HepG2 (cell line): ENCODE measurements around the gene NSMF. TPM values are rescaled to one million over a fixed set of nuclear protein-coding genes. Genes with fewer than 3 reads are reported as not detected.

ENCODE experiments used
- CREB1 ChIP-seq, 2 experiments: fragments of 450-650 bp in 1 of 2; IDR thresholded peaks; 2 replicates each; pipeline ENCODE4 v1.6.1; 2016 to 2017; ENCODE audit warnings: control low read depth in 1 of 2, mild to moderate bottlenecking in 1 of 2, missing compliant biosample characterization in 1 of 2, missing genetic modification characterization in 1 of 2
- FOXK2 ChIP-seq: fragments of 450-650 bp; IDR thresholded peaks from 2 replicates; pipeline ENCODE4 v1.6.1; 2016
- HNRNPUL1 ChIP-seq: fragments of 200-400 bp; formaldehyde crosslinking; IDR thresholded peaks from 2 replicates; pipeline ENCODE4 v1.6.1; 2017; ENCODE audit warnings: low read depth, mild to moderate bottlenecking, low read length, moderate library complexity
- HOXA7 ChIP-seq: sonication (generic); formaldehyde crosslinking; IDR thresholded peaks from 2 replicates; pipeline ENCODE4 v1.8.1; 2022; ENCODE audit warnings: mild to moderate bottlenecking, missing genetic modification reagents, moderate library complexity
- MED13 ChIP-seq: sonication (generic); formaldehyde crosslinking; IDR thresholded peaks from 2 replicates; pipeline ENCODE4 v1.5.0; 2020; ENCODE audit warnings: missing genetic modification reagents
- PHB2 ChIP-seq: fragments of 450-650 bp; IDR thresholded peaks from 2 replicates; pipeline ENCODE4 v1.6.1; 2018; ENCODE audit not compliant: partially characterized antibody
- PLRG1 ChIP-seq: fragments of 450-650 bp; conservative IDR thresholded peaks from 2 replicates; pipeline ENCODE4 v1.6.1; 2016
- RAD51 ChIP-seq: fragments of 450-650 bp; IDR thresholded peaks from 2 replicates; pipeline ENCODE4 v1.6.1; 2016; ENCODE audit warnings: borderline replicate concordance
- TGIF2 ChIP-seq: IDR thresholded peaks from 2 replicates; pipeline ENCODE4 v1.6.1; 2016; ENCODE audit warnings: control low read depth, missing compliant biosample characterization
- TRIM24 ChIP-seq: sonication (generic); formaldehyde crosslinking; IDR thresholded peaks from 2 replicates; pipeline ENCODE4 v1.8.0; 2022; ENCODE audit warnings: mild to moderate bottlenecking, missing genetic modification reagents
- YY1 ChIP-seq: IDR thresholded peaks from 2 replicates; pipeline ENCODE4 v1.6.1; 2011; ENCODE audit warnings: low read length, low read depth, moderate library complexity, mild to moderate bottlenecking; ENCODE audit not compliant: insufficient read depth, insufficient replicate concordance
- ZBTB8A ChIP-seq: sonication (generic); formaldehyde crosslinking; IDR thresholded peaks from 2 replicates; pipeline ENCODE4 v1.4.0; 2020; ENCODE audit warnings: mild to moderate bottlenecking, low read depth, missing genetic modification reagents, borderline replicate concordance
- ZNF256 ChIP-seq: sonication (generic); formaldehyde crosslinking; conservative IDR thresholded peaks from 2 replicates; pipeline ENCODE4 v1.4.0; 2020; ENCODE audit warnings: missing genetic modification reagents
- ZNF329 ChIP-seq: sonication (generic); formaldehyde crosslinking; IDR thresholded peaks from 2 replicates; pipeline ENCODE4 v1.9.0; 2021; ENCODE audit warnings: low read depth, mild to moderate bottlenecking, missing genetic modification reagents
- ZNF335 ChIP-seq: sonication (generic); formaldehyde crosslinking; IDR thresholded peaks from 2 replicates; pipeline ENCODE4 v1.4.0; 2020; ENCODE audit warnings: missing genetic modification reagents
- ZNF557 ChIP-seq: sonication (generic); formaldehyde crosslinking; IDR thresholded peaks from 2 replicates; pipeline ENCODE4 v1.4.0; 2020; ENCODE audit warnings: missing genetic modification reagents
- polyA plus RNA-seq, 8 experiments: library from polyadenylated mRNA; depleted of rRNA in 3 of 8; stranded (reverse) in 7 of 8; unstranded in 1 of 8; fragments of >200 nt; fragmentation: Illumina TruSeq in 4 of 8; extraction: Trizol in 4 of 8; gene quantifications; 2 replicates each; pipeline versions ENCODE4 v1.2.1 to v1.2.3, GENCODE V29; 2011 to 2016; ENCODE audit warnings: low read depth in 4 of 8, missing spikeins in 1 of 8, mixed read lengths in 1 of 8; ENCODE audit not compliant: insufficient read depth in 1 of 8
- total RNA-seq, 5 experiments: library from RNA; depleted of rRNA; stranded (reverse); fragments of >200 nt; fragmentation: Illumina TruSeq; extraction: Trizol; gene quantifications; 2 replicates each; pipeline ENCODE4 v1.2.3, GENCODE V29; 2016; ENCODE audit warnings: low read depth in 1 of 5
- TF ChIP-seq, protein P1 (sequence below): sonication (generic); formaldehyde crosslinking; IDR thresholded peaks from 2 replicates; pipeline ENCODE4 v1.5.0; 2020; ENCODE audit warnings: mild to moderate bottlenecking, missing genetic modification reagents, borderline replicate concordance
- TF ChIP-seq, protein P2 (sequence below): IDR thresholded peaks from 2 replicates; pipeline ENCODE4 v1.6.1; 2016; ENCODE audit warnings: low read depth, borderline replicate concordance
- TF ChIP-seq, protein P3 (sequence below): sonication (generic); formaldehyde crosslinking; IDR thresholded peaks from 2 replicates; pipeline ENCODE4; 2020; ENCODE audit warnings: missing genetic modification reagents, mild to moderate bottlenecking, borderline replicate concordance

Gene NSMF
- total and polyA plus RNA-seq, 2 of the 13 experiments (the other 11 are each of a cell fraction or from before 2014, with no cell fraction given) = 44.3 to 183 TPM

DNA sequence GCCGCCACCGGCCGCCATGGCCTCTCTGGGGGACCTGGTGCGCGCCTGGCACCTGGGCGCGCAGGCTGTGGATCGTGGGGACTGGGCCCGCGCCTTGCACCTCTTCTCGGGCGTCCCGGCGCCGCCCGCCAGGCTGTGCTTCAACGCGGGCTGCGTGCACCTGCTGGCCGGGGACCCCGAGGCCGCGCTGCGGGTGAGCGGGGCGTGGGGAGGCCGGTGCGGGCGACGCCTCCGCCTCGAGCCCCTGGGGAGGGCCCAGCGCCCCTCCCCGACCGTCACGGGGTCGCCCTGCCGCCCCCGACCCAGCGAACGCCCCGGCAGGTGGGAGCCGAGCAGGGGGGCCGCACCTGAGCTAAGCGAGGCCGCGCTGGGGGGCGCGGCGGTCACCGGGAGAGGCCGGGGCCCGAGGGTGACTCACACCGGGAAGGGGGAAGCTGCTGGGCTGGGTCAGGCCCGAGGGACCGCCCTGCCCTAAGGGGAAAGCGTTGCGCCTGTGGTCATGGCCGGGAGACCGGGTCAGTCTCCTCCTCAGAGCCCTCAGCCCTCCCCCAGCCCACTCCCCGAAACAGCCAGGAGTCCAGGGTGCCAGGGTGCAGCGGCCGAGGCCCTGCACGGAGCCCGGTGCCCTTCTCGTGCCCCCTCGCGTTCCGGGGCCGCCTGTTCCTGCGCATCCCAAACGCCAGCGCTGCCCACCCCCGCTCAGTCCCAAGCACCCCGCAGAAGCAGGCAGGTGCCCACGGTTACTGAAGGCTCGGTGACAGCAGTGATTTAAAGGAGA is 35.4 kb downstream of the NSMF start (continued):
- TF ChIP-seq, protein P1, sequence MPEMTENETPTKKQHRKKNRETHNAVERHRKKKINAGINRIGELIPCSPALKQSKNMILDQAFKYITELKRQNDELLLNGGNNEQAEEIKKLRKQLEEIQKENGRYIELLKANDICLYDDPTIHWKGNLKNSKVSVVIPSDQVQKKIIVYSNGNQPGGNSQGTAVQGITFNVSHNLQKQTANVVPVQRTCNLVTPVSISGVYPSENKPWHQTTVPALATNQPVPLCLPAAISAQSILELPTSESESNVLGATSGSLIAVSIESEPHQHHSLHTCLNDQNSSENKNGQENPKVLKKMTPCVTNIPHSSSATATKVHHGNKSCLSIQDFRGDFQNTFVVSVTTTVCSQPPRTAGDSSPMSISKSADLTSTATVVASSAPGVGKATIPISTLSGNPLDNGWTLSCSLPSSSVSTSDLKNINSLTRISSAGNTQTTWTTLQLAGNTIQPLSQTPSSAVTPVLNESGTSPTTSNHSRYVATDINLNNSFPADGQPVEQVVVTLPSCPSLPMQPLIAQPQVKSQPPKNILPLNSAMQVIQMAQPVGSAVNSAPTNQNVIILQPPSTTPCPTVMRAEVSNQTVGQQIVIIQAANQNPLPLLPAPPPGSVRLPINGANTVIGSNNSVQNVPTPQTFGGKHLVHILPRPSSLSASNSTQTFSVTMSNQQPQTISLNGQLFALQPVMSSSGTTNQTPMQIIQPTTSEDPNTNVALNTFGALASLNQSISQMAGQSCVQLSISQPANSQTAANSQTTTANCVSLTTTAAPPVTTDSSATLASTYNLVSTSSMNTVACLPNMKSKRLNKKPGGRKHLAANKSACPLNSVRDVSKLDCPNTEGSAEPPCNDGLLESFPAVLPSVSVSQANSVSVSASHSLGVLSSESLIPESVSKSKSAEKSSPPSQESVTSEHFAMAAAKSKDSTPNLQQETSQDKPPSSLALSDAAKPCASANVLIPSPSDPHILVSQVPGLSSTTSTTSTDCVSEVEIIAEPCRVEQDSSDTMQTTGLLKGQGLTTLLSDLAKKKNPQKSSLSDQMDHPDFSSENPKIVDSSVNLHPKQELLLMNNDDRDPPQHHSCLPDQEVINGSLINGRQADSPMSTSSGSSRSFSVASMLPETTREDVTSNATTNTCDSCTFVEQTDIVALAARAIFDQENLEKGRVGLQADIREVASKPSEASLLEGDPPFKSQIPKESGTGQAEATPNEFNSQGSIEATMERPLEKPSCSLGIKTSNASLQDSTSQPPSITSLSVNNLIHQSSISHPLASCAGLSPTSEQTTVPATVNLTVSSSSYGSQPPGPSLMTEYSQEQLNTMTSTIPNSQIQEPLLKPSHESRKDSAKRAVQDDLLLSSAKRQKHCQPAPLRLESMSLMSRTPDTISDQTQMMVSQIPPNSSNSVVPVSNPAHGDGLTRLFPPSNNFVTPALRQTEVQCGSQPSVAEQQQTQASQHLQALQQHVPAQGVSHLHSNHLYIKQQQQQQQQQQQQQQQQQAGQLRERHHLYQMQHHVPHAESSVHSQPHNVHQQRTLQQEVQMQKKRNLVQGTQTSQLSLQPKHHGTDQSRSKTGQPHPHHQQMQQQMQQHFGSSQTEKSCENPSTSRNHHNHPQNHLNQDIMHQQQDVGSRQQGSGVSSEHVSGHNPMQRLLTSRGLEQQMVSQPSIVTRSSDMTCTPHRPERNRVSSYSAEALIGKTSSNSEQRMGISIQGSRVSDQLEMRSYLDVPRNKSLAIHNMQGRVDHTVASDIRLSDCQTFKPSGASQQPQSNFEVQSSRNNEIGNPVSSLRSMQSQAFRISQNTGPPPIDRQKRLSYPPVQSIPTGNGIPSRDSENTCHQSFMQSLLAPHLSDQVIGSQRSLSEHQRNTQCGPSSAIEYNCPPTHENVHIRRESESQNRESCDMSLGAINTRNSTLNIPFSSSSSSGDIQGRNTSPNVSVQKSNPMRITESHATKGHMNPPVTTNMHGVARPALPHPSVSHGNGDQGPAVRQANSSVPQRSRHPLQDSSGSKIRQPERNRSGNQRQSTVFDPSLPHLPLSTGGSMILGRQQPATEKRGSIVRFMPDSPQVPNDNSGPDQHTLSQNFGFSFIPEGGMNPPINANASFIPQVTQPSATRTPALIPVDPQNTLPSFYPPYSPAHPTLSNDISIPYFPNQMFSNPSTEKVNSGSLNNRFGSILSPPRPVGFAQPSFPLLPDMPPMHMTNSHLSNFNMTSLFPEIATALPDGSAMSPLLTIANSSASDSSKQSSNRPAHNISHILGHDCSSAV (CRISPR knock-in tag) = no peak
- TF ChIP-seq MED13 (no peak; the same call in 1 of the 2 replicates), ZNF335 (CRISPR knock-in tag) (no peak), PHB2 (no peak), ZNF329 (CRISPR knock-in tag) (no peak), CREB1 (IDR thresholded peaks at IDR 0.05) (no peak), CREB1 (CRISPR knock-in tag; IDR thresholded peaks at IDR 0.05) (no peak), TGIF2 (CRISPR knock-in tag) (no peak), RAD51 (no peak), FOXK2 (no peak), TRIM24 (CRISPR knock-in tag) (no peak), ZNF557 (no peak), HNRNPUL1 (no peak), YY1 (no peak), ZNF256 (CRISPR knock-in tag) (no peak; the same call in 1 of the 2 replicates), PLRG1 (no peak), HOXA7 (CRISPR knock-in tag) (no peak), ZBTB8A (no peak)
- TF ChIP-seq, protein P2, sequence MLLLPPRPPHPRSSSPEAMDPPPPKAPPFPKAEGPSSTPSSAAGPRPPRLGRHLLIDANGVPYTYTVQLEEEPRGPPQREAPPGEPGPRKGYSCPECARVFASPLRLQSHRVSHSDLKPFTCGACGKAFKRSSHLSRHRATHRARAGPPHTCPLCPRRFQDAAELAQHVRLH (CRISPR knock-in tag) = no peak
- TF ChIP-seq, protein P3, sequence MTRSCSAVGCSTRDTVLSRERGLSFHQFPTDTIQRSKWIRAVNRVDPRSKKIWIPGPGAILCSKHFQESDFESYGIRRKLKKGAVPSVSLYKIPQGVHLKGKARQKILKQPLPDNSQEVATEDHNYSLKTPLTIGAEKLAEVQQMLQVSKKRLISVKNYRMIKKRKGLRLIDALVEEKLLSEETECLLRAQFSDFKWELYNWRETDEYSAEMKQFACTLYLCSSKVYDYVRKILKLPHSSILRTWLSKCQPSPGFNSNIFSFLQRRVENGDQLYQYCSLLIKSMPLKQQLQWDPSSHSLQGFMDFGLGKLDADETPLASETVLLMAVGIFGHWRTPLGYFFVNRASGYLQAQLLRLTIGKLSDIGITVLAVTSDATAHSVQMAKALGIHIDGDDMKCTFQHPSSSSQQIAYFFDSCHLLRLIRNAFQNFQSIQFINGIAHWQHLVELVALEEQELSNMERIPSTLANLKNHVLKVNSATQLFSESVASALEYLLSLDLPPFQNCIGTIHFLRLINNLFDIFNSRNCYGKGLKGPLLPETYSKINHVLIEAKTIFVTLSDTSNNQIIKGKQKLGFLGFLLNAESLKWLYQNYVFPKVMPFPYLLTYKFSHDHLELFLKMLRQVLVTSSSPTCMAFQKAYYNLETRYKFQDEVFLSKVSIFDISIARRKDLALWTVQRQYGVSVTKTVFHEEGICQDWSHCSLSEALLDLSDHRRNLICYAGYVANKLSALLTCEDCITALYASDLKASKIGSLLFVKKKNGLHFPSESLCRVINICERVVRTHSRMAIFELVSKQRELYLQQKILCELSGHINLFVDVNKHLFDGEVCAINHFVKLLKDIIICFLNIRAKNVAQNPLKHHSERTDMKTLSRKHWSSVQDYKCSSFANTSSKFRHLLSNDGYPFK (CRISPR knock-in tag) = no peak
